ENCODE measurements around the gene GAS2L1.

- TF ChIP-seq POLR2A (IDR thresholded peaks at IDR 0.05; ENCODE audit: low read depth, low read length) = no peak
- TF ChIP-seq CTCF (IDR thresholded peaks at IDR 0.05; ENCODE audit: extremely low read depth in 1 of 2, insufficient read depth in 1 of 2, low read depth in 1 of 2, low read length in 2 of 2) = no peak
- no peak for TF ChIP-seq POLR2AphosphoS5 (IDR thresholded peaks at IDR 0.05; ENCODE audit: insufficient read depth, low read depth, low read length)
- no peak for TF ChIP-seq EZH2 (IDR thresholded peaks at IDR 0.05; ENCODE audit: borderline replicate concordance, low read depth, low read length, severe bottlenecking)
- no peak for TF ChIP-seq GATA2 (IDR thresholded peaks at IDR 0.05; ENCODE audit: insufficient read depth, insufficient read length, low read depth, low read length)
- TF ChIP-seq MYC (IDR thresholded peaks at IDR 0.05; ENCODE audit: low read depth, low read length) = no peak
These were observed 16.4 kb upstream of the GAS2L1 start for GRCh38 chr22:29290061-29290460.
